B cell (primary cell): Measurements from ENCODE around the gene CACNG4.

ENCODE experiments used
- CTCF ChIP-seq: fragments of 200-600 bp; IDR thresholded peaks from one replicate; pipeline ENCODE4 v1.8.0; 2022; ENCODE audit warnings: antibody characterized with exemption, mild to moderate bottlenecking
- EZH2 ChIP-seq: IDR thresholded peaks from 2 replicates; pipeline ENCODE4 v1.6.1; 2012; ENCODE audit warnings: borderline replicate concordance, low read depth, mild to moderate bottlenecking, moderate library complexity, low read length; ENCODE audit not compliant: insufficient read depth, poor library complexity, severe bottlenecking

- no peak for TF ChIP-seq CTCF
- no peak for TF ChIP-seq EZH2
Measured at GRCh38 chr17:67054011-67054591, 89.6 kb downstream of the CACNG4 start.
